Skeletal muscle satellite cell (primary cell): ENCODE results near the gene ATOSB.

Source experiments
- H3K27me3 ChIP-seq: 2 replicates; pipeline ENCODE4 v1.7.0; 2013; ENCODE audit warnings: low read length; ENCODE audit not compliant: control insufficient read depth, insufficient read depth
- H3K36me3 ChIP-seq: 2 replicates; pipeline ENCODE4 v1.7.0; 2013; ENCODE audit warnings: mild to moderate bottlenecking, control low read depth, low read length; ENCODE audit not compliant: insufficient read depth
- H3K4me1 ChIP-seq: 2 replicates; pipeline ENCODE4 v1.7.0; 2013; ENCODE audit warnings: low read length; ENCODE audit not compliant: control insufficient read depth, insufficient read depth
- H3K4me2 ChIP-seq: 2 replicates; pipeline ENCODE4 v1.7.0; 2013; ENCODE audit warnings: mild to moderate bottlenecking, low read length
- H3K4me3 ChIP-seq: 2 replicates; pipeline ENCODE4 v1.7.0; 2013; ENCODE audit warnings: low read length
- H3K9ac ChIP-seq: 2 replicates; pipeline ENCODE4 v1.7.0; 2013; ENCODE audit warnings: mild to moderate bottlenecking, low read depth, low read length, moderate library complexity
- H3K9me3 ChIP-seq: replicated peaks from 2 replicates; pipeline ENCODE4 v1.7.0; 2013; ENCODE audit warnings: mild to moderate bottlenecking, control low read depth, low read length

Gene ATOSB

DNA sequence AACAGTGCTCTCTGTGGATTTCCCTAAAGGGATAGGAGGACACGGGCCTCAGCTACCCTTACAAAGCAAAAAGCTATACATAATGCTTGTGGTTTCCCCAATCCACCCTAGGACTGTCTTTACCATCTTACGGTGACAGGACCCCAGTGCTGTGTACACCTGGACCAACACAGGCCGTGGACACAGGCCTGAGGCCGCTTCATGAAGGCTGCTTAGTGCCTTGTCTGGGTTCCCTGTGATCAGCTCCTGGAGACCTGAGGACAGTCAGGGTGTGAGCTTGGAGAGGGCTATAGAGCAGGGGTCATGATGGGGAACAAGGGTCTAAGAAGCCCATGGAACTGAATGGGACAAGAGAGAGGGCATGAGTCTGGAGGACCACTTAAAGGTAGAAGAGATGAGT is 38.8 kb downstream of the ATOSB start:
- Histone ChIP-seq H3K27me3 (no peaks in the 10 kb centered on the region), H3K9ac (no peak overlapping the region), H3K4me3 (no peak overlapping the region), H3K9me3 (no peaks in the 10 kb centered on the region), H3K4me1 (peaks cover 19% of the 10 kb centered on the region), H3K4me2 (no peak overlapping the region), H3K36me3 (peaks cover 11% of the 10 kb centered on the region)

DNA sequence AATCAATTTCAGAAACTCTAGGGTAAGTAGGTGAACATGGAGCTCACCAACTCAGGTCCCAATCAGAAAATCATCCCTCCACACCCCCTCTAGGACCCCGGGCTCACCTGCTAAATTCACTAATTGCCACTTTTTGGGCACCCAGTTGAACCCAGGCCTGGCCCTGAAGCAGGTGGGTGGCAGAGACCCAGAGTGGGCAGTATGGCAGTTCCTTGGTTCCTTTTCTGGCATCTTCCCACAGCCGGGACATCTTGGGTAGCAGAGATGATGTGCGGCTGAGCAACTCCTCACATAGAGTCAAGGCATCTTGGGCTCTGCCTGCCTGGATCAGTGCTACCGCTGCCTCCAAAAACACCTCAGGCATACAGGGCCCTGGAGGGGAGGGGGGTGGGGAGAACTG is 40.3 kb downstream of the ATOSB start:
- Histone ChIP-seq H3K4me1 (peaks cover 23% of the 10 kb centered on the region), H3K27me3 (no peaks in the 10 kb centered on the region), H3K36me3 (peaks cover 15% of the 10 kb centered on the region), H3K9ac (no peak overlapping the region), H3K9me3 (no peaks in the 10 kb centered on the region), H3K4me3 (no peak overlapping the region), H3K4me2 (no peak overlapping the region)

DNA sequence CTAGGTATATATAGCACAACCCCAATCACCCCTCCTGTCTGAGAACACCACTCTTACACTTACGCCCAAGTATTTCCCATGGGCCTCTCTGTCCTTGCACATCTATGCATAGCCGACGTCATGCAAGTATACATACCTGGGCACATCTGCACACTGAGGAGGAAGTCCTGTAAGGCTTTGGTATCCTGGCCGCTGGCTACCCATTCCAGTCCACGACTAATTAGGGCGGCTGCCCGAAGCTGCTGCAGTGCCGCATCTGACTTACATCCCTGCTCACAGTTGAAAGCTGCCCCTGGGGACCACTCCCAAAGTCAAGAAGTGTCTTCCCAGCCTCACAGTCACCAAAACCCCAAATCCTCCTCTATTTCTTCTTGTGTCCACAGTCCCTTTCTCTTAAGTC is 40.9 kb downstream of the ATOSB start:
- no peaks in the 10 kb centered on the region for H3K9me3 ChIP-seq
- no peak overlapping the region for H3K4me2 ChIP-seq
- H3K36me3 ChIP-seq: peaks cover 15% of the 10 kb centered on the region
- no peak overlapping the region for H3K4me3 ChIP-seq
- H3K27me3 ChIP-seq: no peaks in the 10 kb centered on the region
- no peak overlapping the region for H3K9ac ChIP-seq
- peaks cover 28% of the 10 kb centered on the region for H3K4me1 ChIP-seq

DNA sequence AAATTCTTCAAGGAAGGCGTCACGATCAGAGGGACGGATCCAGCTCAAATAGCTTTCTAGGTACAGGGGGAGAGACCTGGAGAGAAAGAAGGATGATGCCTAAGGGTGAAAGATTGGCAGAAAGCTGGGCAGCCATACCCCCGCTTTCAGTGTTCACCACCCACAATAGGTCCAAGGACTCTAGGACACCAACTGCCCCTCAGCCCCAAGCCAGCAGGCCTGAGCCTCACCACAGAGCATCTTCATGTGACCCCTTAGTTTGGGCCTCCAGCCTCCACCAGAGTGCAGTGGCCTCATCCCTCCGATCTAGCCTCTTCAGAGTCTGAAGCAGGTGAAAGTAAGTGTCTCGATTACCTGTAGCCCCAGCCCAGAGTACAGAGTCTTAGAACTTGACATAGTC is 41.5 kb downstream of the ATOSB start:
- H3K27me3 ChIP-seq: no peaks in the 10 kb centered on the region
- H3K9ac ChIP-seq: no peak overlapping the region
- peaks cover 15% of the 10 kb centered on the region for H3K36me3 ChIP-seq
- H3K9me3 ChIP-seq: no peaks in the 10 kb centered on the region
- H3K4me2 ChIP-seq: no peak overlapping the region
- no peak overlapping the region for H3K4me3 ChIP-seq
- H3K4me1 ChIP-seq: peaks cover 33% of the 10 kb centered on the region

DNA sequence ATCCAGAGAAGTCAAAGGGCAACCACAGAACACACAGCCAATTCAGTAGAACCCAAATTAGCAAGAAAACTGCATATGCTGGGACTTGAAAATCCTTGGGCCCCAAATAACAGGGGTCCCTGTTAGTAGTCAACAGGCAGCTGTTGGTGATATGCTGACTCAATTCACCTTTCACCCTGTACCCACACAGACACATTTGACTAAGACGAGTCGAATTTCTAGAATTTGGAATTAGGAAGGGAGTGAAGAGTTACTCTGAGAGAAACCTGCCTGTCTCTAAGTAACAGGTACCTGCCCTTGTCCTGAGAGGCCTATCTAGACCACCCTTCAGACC is 42.4 kb downstream of the ATOSB start:
- Histone ChIP-seq H3K9me3 (no peaks in the 10 kb centered on the region), H3K4me2 (peak overlapping the region; percentile 54), H3K9ac (peak overlapping the region; percentile 6), H3K4me1 (peaks cover 34% of the 10 kb centered on the region), H3K4me3 (no peak overlapping the region), H3K27me3 (no peaks in the 10 kb centered on the region), H3K36me3 (peaks cover 15% of the 10 kb centered on the region)

DNA sequence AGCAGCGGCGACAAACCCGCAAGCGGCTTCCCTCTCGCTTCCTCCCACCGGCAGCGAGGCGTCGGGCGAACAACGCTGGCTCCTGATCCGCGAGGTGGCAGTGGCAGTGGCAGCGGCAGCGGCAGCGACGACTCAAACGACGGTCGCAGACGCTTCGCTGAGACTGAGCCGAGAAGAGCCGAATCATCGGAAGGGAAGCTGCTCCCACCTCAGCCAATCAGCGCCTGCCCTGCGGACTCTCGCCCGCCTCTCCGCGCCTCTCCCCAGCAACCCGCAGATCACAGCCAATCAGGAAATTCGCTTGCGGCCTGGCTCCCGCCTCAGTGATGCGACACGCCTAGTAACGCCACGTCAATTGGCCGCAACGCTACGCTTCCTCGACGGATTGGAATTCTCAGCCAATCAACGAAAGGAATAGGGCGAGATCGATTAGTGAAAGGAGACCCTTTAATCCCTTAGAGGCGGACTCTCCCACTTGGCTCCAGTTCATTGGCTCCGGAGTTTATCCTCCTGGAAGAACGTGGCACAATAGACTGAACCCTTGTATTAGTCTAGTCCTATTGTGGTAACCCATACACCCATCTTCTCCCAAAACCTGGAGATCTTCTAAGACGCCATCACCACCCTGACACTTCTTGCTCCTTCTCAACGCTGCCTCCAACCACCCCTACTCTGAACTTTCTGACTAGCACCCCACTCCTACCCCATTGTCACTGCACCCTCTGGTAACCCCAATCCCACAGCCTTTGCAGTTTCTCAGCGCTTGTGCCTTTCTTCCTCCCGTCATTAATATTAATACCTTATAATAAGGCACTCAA is 43.0 kb downstream of the ATOSB start, which contains the start of gene VCP:
TSS of gene VCP (minus strand) at position 165 of the 818 bp plus-strand sequence. CDS start 272 bp downstream, outside the sequence.
- Histone ChIP-seq H3K27me3 (no peaks in the 10 kb centered on the region), H3K9me3 (no peaks in the 10 kb centered on the region), H3K4me1 (peaks cover 30% of the 10 kb centered on the region), H3K4me2 (peak within 1 kb of the TSS; percentile 90), H3K4me3 (peak within 1 kb of the TSS; percentile 89), H3K9ac (peak within 1 kb of the TSS; percentile 99), H3K36me3 (peaks cover 19% of the 10 kb centered on the region)

DNA sequence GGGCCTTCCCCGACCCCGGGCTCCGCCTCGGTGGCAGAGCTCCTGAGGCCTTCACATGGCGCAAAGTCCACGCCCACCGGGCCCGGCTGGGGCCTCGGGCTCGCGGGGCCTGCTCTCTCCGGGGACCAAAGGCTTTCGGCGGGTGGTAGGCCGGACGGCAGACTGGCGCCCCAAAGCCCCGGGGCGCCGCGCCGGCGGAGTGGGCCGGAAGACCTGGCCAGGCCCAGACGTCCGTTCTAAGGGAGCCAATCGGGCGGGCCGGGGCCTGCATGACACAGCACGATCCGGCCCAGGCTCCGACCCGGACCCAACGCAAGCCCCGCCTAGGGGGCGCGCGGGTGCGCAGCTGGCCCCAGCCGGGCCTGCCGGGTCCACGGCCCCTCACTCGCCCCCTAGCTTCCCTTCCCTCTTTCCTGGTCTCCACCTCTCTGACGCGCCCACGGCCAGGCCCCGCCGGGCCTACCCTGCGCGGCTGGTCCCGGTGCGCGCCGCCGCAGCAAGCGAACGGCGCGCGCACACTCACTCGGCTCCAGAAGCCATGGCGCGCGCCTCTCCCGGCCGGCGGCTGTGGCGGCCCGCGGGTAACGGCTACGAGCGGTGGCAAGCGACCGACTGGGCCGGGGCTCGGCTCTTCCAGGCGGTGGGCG is 43.7 kb downstream of the ATOSB start:
- Histone ChIP-seq H3K36me3 (peaks cover 26% of the 10 kb centered on the region), H3K9ac (peak overlapping the region; percentile 99), H3K4me2 (peak overlapping the region; percentile 90), H3K9me3 (no peaks in the 10 kb centered on the region), H3K4me3 (peak overlapping the region; percentile 89), H3K4me1 (peaks cover 30% of the 10 kb centered on the region), H3K27me3 (no peaks in the 10 kb centered on the region)

DNA sequence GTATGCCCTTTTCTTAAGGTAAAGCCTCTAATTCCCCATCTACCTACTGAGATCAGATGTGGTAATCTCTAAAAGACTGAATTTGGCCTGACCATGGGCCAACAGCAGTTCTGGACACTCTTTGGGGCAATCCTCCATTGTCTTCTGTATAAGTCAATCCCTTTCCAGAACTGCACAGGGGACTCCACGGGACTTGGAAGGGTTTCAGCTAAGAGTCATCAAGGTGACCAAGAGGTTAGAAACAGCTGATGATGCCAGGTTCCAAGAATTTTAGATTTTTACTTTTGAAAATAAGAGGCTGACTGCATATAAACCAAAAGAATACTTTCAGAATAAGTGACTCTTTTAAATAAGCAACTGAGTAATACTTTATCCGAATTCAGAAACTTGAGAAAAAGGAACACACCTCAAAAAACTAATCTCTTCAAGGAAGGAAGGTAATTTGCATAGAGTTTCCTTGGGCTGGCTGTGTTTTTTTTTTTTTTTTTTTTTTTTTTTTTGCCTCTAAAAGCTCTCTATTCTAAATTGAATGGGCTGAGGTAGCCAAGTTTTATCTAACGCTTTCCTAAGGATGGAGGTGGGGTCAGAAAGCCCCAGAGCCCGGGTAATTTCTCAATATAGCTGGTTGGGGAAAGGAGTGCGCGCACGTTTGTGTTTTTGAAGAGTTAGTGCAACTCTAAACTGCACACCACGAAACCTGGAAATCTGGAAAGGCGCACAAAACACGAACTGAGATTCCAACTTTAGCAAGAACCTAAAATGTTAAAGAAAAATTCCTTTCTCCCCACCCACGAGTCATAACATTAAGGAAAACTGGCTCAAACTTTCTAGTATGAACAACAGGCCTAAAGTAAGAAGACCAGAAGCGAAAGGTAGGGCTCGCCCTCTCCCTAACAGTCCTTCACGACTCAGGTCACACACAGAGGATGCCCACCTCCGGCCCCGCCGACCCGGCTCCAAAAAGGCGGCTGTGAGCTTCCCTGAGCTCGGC is 44.5 kb downstream of the ATOSB start:
- H3K9ac ChIP-seq: peak overlapping the region; percentile 99
- peaks cover 30% of the 10 kb centered on the region for H3K4me1 ChIP-seq
- no peaks in the 10 kb centered on the region for H3K27me3 ChIP-seq
- peak overlapping the region; percentile 89 for H3K4me3 ChIP-seq
- no peaks in the 10 kb centered on the region for H3K9me3 ChIP-seq
- H3K36me3 ChIP-seq: peaks cover 32% of the 10 kb centered on the region
- peak overlapping the region; percentile 90 for H3K4me2 ChIP-seq

DNA sequence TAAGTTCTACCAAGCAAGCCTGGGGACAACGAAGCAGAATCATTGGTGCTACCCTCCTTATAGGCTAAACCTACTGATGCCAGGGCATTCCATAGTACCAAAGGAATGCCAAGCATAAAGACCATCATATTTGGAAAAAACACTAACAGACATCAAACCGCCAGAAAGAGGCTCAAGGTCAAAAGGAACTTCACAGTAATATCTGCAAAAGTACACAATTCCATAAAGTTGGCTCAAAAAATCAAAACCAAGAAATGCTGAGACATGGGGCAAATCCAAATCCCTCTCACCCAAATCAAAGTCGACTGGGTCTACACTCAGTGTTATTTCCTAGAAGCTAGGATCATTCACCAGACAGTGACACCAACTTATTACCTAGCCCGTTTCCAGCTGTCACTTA is 46.6 kb downstream of the ATOSB start:
- Histone ChIP-seq H3K4me1 (peaks cover 30% of the 10 kb centered on the region), H3K4me3 (peak overlapping the region; percentile 42), H3K9ac (no peak overlapping the region), H3K9me3 (no peaks in the 10 kb centered on the region), H3K27me3 (no peaks in the 10 kb centered on the region), H3K4me2 (peak overlapping the region; percentile 90), H3K36me3 (peaks cover 39% of the 10 kb centered on the region)

DNA sequence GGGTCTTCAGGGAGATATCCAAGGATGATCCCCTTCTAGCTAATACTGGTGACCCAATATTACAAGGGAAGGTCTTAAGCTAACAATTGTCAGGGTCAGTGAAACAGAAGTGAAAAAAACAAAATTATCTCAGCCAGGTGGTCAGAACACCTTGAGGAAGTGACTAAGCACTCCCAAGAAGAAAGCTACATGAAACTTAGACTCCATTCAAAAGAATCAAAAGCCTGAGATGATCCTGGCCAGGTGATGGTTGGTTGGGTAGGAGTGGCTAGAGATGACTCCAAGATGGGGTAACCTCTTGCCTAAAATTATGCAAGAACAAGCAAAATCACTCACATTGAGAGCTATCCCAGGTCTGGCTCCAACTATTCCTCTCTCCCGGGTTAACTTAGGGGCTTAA is 48.6 kb downstream of the ATOSB start:
- H3K27me3 ChIP-seq: no peaks in the 10 kb centered on the region
- no peak overlapping the region for H3K9ac ChIP-seq
- no peak overlapping the region for H3K4me2 ChIP-seq
- peaks cover 59% of the 10 kb centered on the region for H3K36me3 ChIP-seq
- no peaks in the 10 kb centered on the region for H3K9me3 ChIP-seq
- H3K4me1 ChIP-seq: peaks cover 23% of the 10 kb centered on the region
- no peak overlapping the region for H3K4me3 ChIP-seq

DNA sequence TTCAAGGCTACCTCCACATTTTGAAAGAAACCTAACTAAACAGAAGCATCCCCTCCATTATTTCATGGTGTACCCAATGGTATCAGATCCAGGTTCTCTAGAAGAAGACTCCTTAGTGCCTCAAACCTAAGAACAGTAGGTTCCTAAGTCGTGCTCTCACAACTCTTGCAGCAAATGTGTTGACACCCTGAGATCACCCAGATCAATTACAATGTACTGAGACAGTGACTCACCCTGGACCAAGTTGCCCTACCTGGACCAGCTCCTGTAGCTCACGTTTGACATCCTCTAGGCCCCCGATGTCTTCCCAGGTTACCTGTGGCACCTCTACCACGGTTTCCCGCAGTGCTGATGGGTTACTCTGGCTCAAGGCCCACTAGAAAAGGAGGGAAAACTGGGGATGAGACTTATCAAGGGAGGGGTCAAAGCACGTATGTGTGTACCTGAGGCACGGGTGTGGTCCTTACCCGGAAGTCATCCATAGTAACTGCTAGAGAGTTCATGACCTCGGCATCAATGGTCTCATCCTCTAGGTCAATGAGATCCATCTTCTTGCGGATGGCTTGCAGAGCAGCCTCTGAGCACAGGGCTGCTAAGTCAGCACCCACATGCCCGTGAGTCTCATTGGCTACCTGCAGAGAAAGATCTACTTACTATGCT is 55.0 kb downstream of the ATOSB start:
- Histone ChIP-seq H3K4me2 (no peak overlapping the region), H3K4me1 (no peaks in the 10 kb centered on the region), H3K27me3 (no peaks in the 10 kb centered on the region), H3K36me3 (peaks cover 98% of the 10 kb centered on the region), H3K4me3 (no peak overlapping the region), H3K9ac (no peak overlapping the region), H3K9me3 (no peaks in the 10 kb centered on the region)
